HL-60 (cell line): ENCODE results near the gene IGSF8.

Experiments
- DNase-seq, 2 experiments: peaks; one replicate each; pipeline ENCODE4 v3.0.0-alpha.2; 2010 to 2020; ENCODE audit warnings: low read depth in 1 of 2, low spot score in 1 of 2
- H3K27ac ChIP-seq: fragments of 250-450 bp; sonication (Bioruptor Pico); replicated peaks from 2 replicates; pipeline ENCODE4 v1.5.1; 2020; ENCODE audit warnings: mild to moderate bottlenecking, moderate library complexity
- H3K27me3 ChIP-seq: fragments of 250-450 bp; sonication (Bioruptor Pico); 2 replicates; pipeline ENCODE4 v1.5.1; 2021; ENCODE audit warnings: mild to moderate bottlenecking, moderate library complexity; ENCODE audit not compliant: insufficient read depth, poor library complexity, severe bottlenecking
- H3K4me3 ChIP-seq: replicated peaks from 2 replicates; pipeline ENCODE4 v1.5.1; 2011; ENCODE audit warnings: mild to moderate bottlenecking, control low read depth, low read length; ENCODE audit not compliant: insufficient read depth
- CTCF ChIP-seq: IDR thresholded peaks from one replicate; pipeline ENCODE4 v1.5.1; 2011; ENCODE audit warnings: low read length, control low read depth, inconsistent platforms; ENCODE audit not compliant: insufficient read depth
- GABPA ChIP-seq: IDR thresholded peaks from 2 replicates; pipeline ENCODE4 v1.6.1; 2012; ENCODE audit warnings: low read depth
- POLR2AphosphoS5 ChIP-seq: IDR thresholded peaks from 2 replicates; pipeline ENCODE4 v1.6.1; 2012; ENCODE audit warnings: low read depth
- REST ChIP-seq: IDR thresholded peaks from 2 replicates; pipeline ENCODE4 v1.6.1; 2012; ENCODE audit warnings: low read depth; ENCODE audit not compliant: insufficient replicate concordance
- SPI1 ChIP-seq: IDR thresholded peaks from 2 replicates; pipeline ENCODE4 v1.6.1; 2012; ENCODE audit warnings: low read depth, mild to moderate bottlenecking, borderline replicate concordance

Gene IGSF8

DNA sequence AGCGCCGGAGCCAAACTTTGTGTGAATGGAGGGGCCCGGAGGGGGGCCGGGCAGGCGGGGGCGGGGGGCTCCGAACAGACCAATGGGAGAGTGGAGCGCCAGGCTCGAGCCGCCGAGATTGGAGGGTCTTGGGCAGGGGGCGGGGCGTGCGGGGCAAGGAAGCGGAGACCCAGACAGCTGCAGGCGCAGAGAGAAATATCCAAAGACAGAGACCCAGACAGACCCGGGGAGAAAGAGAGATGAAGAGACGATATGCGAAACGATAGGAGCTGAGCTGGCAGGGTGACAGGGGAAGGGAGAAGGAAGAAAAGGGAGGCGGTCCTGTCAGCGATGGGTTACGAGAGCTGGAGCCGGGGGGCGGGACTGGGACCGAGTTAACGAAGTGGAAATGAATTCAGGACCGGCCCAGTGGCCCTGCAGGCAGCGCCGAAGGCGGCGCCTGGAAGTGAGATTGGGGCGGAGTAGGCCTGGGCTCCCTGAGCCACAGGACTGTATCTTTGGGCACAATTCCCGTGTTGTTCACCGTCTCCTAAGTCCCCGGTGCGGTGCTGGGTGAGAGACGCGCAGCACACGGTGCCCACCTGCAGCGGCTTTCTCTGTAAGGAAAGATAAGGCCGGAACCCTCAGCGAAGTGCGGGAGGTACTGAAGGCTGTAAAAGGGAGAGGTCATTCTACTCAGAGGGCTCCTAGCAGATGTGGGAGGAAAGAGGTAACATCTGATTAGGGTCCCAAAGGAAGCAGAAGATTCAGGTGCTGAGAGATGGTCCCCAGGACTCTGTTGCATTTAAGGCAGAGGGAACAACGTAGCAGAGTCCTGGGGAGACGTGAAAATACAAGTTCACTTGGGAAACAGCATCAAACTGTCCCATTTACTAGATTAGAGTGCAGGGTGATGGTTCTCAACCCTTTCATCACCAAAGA lies 27.9 kb downstream of the IGSF8 start:
- TF ChIP-seq GABPA (no peak), SPI1 (no peak), POLR2AphosphoS5 (no peak)
- H3K27ac ChIP-seq = no peak overlapping the region
- DNase-seq = no peak
- H3K4me3 ChIP-seq = no peak overlapping the region
- H3K27me3 ChIP-seq = peaks cover 29% of the 10 kb centered on the region

DNA sequence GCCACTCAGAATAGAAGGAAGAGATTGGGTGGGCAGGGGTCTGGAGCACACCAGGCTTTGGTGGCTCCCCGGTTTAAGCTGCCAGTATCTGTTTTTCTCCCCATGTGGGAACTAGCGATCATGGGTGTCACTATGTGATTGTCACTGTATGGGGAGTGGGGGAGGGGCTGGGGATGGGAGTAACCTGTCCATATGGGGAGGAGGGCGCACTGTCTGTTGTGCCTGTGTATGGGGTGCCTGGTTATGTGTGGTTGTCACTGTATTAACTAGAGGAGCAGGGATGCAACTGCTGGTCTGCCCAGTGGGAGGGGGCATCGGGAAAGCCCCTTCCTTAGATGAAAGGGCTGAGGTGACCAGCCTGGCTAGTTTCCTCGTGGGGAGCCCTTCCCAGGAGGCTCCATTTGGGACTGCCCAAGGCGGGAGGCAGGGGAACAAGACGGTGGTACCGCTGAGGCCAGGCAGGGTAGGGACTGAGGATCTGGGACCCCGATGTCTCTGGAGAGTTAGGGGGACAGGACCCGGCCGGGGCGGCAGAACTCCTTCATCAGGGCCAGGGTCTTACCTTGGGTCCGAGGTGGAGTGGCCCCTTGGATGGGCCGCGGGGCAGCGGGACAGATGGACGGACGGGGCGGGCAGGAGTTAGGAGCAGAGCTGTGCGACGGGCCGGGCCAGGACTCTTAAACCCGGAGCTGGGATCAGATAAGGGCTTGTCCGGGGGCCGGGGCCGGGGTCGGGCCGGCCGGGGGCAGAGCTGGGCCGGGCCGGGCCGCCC lies 28.8 kb downstream of the IGSF8 start, which contains the start of gene KCNJ10:
Gene KCNJ10 (minus strand): TSS at position 701 of the 772 bp plus-strand sequence. CDS start 27,628 bp downstream, outside the sequence.
- H3K27ac ChIP-seq = no peak within 1 kb of the TSS
- DNase-seq = no peak
- H3K4me3 ChIP-seq = no peak within 1 kb of the TSS
- TF ChIP-seq POLR2AphosphoS5 (no peak), GABPA (no peak), REST (no peak), SPI1 (no peak), CTCF (no peak)
- H3K27me3 ChIP-seq = peaks cover 29% of the 10 kb centered on the region

- TF ChIP-seq CTCF (no peak), GABPA (no peak), SPI1 (no peak), POLR2AphosphoS5 (no peak), REST (no peak)
- no peak overlapping the region for H3K4me3 ChIP-seq
- no peak for DNase-seq
- peaks cover 29% of the 10 kb centered on the region for H3K27me3 ChIP-seq
- no peak overlapping the region for H3K27ac ChIP-seq
Measured at GRCh38 chr1:160068225-160068624, 30.2 kb downstream of the IGSF8 start.
